Fibroblast of lung (primary cell): Measurements from ENCODE around the gene RBCK1. TPM values are rescaled to one million over a fixed set of nuclear protein-coding genes. Genes with fewer than 3 reads are reported as not detected.
"Not testable (repeated sequence)": the region's sequence is repeated elsewhere in the genome, so short reads cannot be mapped to it uniquely, and the experiment has no call there.

Experiments
- DNase-seq, 2 donors: peaks; one replicate each; pipeline versions ENCODE4 v3.0.0 to v3.0.0-alpha.2; 2010; ENCODE audit warnings: low read depth in 2 of 2
- H2AFZ ChIP-seq: 2 replicates; pipeline ENCODE4 v1.5.1; 2012; ENCODE audit warnings: low read length, control low read depth, inconsistent platforms
- H3K27ac ChIP-seq: 2 replicates; pipeline ENCODE4 v1.5.1; 2011; ENCODE audit warnings: low read length, control low read depth; ENCODE audit not compliant: insufficient read depth
- H3K27me3 ChIP-seq: 2 replicates; pipeline ENCODE4 v1.5.1; 2011; ENCODE audit warnings: mild to moderate bottlenecking, low read length; ENCODE audit not compliant: control insufficient read depth, insufficient read depth
- H3K36me3 ChIP-seq: 2 replicates; pipeline ENCODE4 v1.5.1; 2011; ENCODE audit warnings: low read length; ENCODE audit not compliant: control insufficient read depth, insufficient read depth
- H3K4me1 ChIP-seq: 2 replicates; pipeline ENCODE4 v1.5.1; 2011; ENCODE audit warnings: low read length; ENCODE audit not compliant: control insufficient read depth, insufficient read depth; ENCODE audit errors: extremely low read depth
- H3K4me2 ChIP-seq: 2 replicates; pipeline ENCODE4 v1.5.1; 2011; ENCODE audit warnings: low read length, control low read depth; ENCODE audit not compliant: insufficient read depth; ENCODE audit errors: extremely low read depth
- H3K4me3 ChIP-seq, 4 experiments: fragments of 200-600 bp in 1 of 4; sonication (generic) in 1 of 4; replicated peaks in 1 of 4; 2 replicates each; pipeline ENCODE4 v1.5.1; 2011 to 2016; ENCODE audit warnings: low read length in 4 of 4, low read depth in 3 of 4, mild to moderate bottlenecking in 3 of 4, control low read depth in 2 of 4, inconsistent platforms in 1 of 4, mixed read lengths in 1 of 4; ENCODE audit not compliant: insufficient read depth in 1 of 4; ENCODE audit errors: control extremely low read depth in 1 of 4
- H3K79me2 ChIP-seq: 2 replicates; pipeline ENCODE4 v1.5.1; 2012; ENCODE audit warnings: mild to moderate bottlenecking, low read length, inconsistent platforms; ENCODE audit not compliant: control insufficient read depth, insufficient read depth
- H3K9ac ChIP-seq: 2 replicates; pipeline ENCODE4 v1.5.1; 2011; ENCODE audit warnings: mild to moderate bottlenecking, low read length, control low read depth; ENCODE audit not compliant: insufficient read depth
- H3K9me3 ChIP-seq: 2 replicates; pipeline ENCODE4 v1.5.1; 2012; ENCODE audit warnings: low read depth, low read length; ENCODE audit not compliant: control insufficient read depth, insufficient read depth
- H4K20me1 ChIP-seq: 2 replicates; pipeline ENCODE4 v1.5.1; 2011; ENCODE audit warnings: low read length; ENCODE audit not compliant: control insufficient read depth, insufficient read depth; ENCODE audit errors: extremely low read depth
- CTCF ChIP-seq, 2 donors: IDR thresholded peaks in 1 of 2; conservative IDR thresholded peaks in 1 of 2; 1 replicate in 1 of 2; 2 replicates in 1 of 2; pipeline ENCODE4 v1.5.1; 2011 to 2012; ENCODE audit warnings: low read length in 2 of 2, control low read depth in 1 of 2, inconsistent platforms in 1 of 2, low read depth in 1 of 2, mild to moderate bottlenecking in 1 of 2
- EZH2 ChIP-seq: IDR thresholded peaks from 2 replicates; pipeline ENCODE4 v1.5.1; 2012; ENCODE audit warnings: low read length, control low read depth, mild to moderate bottlenecking; ENCODE audit errors: missing control alignments
- polyA plus RNA-seq, 2 donors: library from polyadenylated mRNA; depleted of rRNA in 1 of 2; stranded (reverse) in 1 of 2; unstranded in 1 of 2; fragments of >200 nt; gene quantifications; 2 replicates each; pipeline ENCODE4 v1.2.1, GENCODE V29; 2011 to 2012; ENCODE audit warnings: missing spikeins in 1 of 2
- total RNA-seq: library from RNA; depleted of rRNA; stranded (reverse); fragments of >200 nt; gene quantifications from 2 replicates; pipeline ENCODE4 v1.2.1, GENCODE V29; 2014

The RBCK1 gene
- total and polyA plus RNA-seq, 2 donors (not counting 1 experiment from before 2014, with no cell fraction given), result 35.2 to 89.0 TPM

- Histone ChIP-seq H3K4me1 (peaks cover 16% of the 10 kb centered on the region), H4K20me1 (no peaks in the 10 kb centered on the region), H3K9ac (no peak overlapping the region), H3K27ac (no peak overlapping the region), H3K4me3 (no peak overlapping the region), H3K79me2 (no peaks in the 10 kb centered on the region), H3K27me3 (no peaks in the 10 kb centered on the region), H3K9me3 (no peaks in the 10 kb centered on the region), H3K4me2 (no peak overlapping the region), H2AFZ (no peak overlapping the region), H3K36me3 (no peaks in the 10 kb centered on the region)
- no peak for TF ChIP-seq CTCF (conservative IDR thresholded peaks at IDR 0.05 in 1 of 2, IDR thresholded peaks at IDR 0.05 in 1 of 2; ENCODE audit: low read depth in 1 of 2, low read length in 2 of 2)
- no peak for DNase-seq
Measured at GRCh38 chr20:376750-377149, 31.3 kb upstream of the RBCK1 start.

GRCh38 chr20:377578-377977 is 30.5 kb upstream of the RBCK1 start:
- DNase-seq, H3K9ac ChIP-seq, H3K9me3 ChIP-seq, H3K27me3 ChIP-seq, H3K27ac ChIP-seq, H3K4me3 ChIP-seq, H3K79me2 ChIP-seq, H4K20me1 ChIP-seq, H3K4me2 ChIP-seq, H3K36me3 ChIP-seq, H2AFZ ChIP-seq: not testable (repeated sequence)
- peaks cover 11% of the 10 kb centered on the region for H3K4me1 ChIP-seq

DNA sequence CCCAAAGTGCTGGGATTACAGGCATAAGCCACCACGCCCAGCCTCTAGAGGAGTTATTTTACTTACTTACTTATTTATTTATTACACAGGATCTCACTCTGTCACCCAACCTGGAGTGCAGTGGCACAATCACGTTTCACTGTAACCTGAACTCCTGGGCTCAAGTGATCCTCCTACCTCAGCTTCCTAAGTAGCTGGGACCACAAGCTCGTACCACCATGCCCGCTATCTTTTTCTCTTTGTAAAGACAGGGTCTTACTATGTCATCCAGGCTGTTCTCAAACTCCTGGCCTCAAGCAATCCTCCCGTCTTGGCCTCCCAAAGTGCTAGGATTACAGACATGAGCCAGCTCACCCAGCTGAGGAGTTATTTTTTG is 29.1 kb upstream of the RBCK1 start:
- Histone ChIP-seq H2AFZ (no peak overlapping the region), H3K36me3 (no peaks in the 10 kb centered on the region), H3K4me2 (no peak overlapping the region), H3K27me3 (no peaks in the 10 kb centered on the region), H3K9me3 (no peaks in the 10 kb centered on the region), H3K79me2 (peaks cover 6% of the 10 kb centered on the region), H3K9ac (no peak overlapping the region), H4K20me1 (no peaks in the 10 kb centered on the region), H3K4me3 (no peak overlapping the region), H3K4me1 (no peaks in the 10 kb centered on the region), H3K27ac (no peak overlapping the region)
- TF ChIP-seq CTCF (conservative IDR thresholded peaks at IDR 0.05 in 1 of 2, IDR thresholded peaks at IDR 0.05 in 1 of 2; ENCODE audit: low read depth in 1 of 2, low read length in 2 of 2) (no peak), EZH2 (no peak)
- no peak for DNase-seq
